Globus pallidus (tissue), 1 donor: ENCODE measurements around the gene KIAA0586.

Source experiments
- DNase-seq: peaks from one replicate; pipeline ENCODE4 v3.0.0-alpha.2; 2015; ENCODE audit warnings: low spot score

The KIAA0586 gene

DNA sequence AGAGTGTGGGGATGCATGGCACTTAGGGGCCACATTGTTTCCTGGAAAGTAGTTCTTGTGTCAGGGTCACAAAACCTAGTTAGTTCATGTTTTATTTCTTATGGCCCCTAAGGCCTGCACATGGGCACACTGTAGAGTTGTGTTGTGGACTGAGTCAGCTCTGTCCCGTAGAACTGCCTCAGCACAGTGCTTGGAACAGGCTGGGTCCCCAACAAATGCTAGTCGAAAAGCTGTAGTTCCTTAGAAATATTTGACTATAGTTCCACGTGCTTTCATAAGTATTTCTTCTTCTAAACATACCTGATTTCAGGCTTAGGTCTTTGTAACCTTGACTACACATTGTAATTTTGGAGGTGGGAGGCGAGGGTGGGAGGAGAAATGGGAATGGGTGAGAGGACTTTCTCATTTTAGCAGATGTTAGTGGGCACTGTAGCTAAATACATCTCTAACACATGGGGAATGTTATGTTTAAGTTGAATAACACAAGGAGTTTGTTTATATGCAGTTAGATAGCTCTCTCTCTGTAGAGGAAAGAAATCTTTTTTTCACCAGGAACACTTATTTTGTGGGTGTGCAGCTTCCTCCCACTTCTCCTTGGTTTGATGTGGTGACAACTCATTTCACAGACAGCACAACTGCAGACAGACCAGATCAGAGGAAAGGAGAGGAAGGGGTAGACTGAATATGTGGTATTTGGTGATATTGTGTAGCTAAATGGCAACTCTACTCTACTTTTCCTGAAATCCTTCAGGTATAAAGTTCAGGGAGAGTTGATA lies 170.7 kb downstream of the KIAA0586 start:
- no peak for DNase-seq

- DNase-seq, result no peak
Observed at GRCh38 chr14:58598804-58599525, 171.4 kb downstream of the KIAA0586 start.

DNA sequence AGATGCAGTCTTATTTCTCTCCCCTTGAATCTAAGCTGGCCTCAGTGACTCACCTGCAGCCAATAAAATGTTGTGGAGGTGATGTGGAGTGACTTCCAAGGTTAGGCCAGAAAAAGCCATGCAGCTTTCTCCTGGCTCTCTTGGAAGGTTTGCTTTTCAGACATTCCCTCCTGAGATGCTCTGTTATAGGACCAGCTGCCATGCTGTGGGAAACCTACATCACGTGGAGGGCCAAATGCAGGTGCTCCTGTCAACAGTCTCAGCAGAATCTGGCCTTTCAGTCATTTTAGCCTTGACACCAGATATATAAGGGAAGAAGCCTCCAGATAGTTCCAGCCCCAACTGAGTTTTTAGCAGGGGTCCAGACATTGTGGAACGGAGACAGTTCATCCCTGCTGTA lies 172.2 kb downstream of the KIAA0586 start:
- DNase-seq, result no peak
